HepG2 (cell line): ENCODE data around the gene KRCC1. TPM values are rescaled to one million over a fixed set of nuclear protein-coding genes. Genes with fewer than 3 reads are reported as not detected.

Source experiments
- CENPBD1 ChIP-seq: sonication (generic); formaldehyde crosslinking; IDR thresholded peaks from 2 replicates; pipeline ENCODE4 v1.8.0; 2022; ENCODE audit warnings: missing genetic modification reagents, low read depth, mild to moderate bottlenecking, borderline replicate concordance
- CTCF ChIP-seq: sonication (generic); formaldehyde crosslinking; IDR thresholded peaks from 2 replicates; pipeline ENCODE4 v1.5.0; 2020; ENCODE audit warnings: mild to moderate bottlenecking, missing genetic modification reagents, moderate library complexity
- DMAP1 ChIP-seq: IDR thresholded peaks from 2 replicates; pipeline ENCODE4 v1.6.1; 2016
- ERF ChIP-seq: IDR thresholded peaks from 2 replicates; pipeline ENCODE4 v1.6.1; 2018; ENCODE audit warnings: missing biosample characterization, missing genetic modification reagents
- ETV5 ChIP-seq: IDR thresholded peaks from 2 replicates; pipeline ENCODE4 v1.6.1; 2018; ENCODE audit warnings: missing biosample characterization, missing genetic modification reagents, inconsistent platforms, borderline replicate concordance
- FOXP4 ChIP-seq: sonication (generic); formaldehyde crosslinking; IDR thresholded peaks from 2 replicates; pipeline ENCODE4 v1.4.0; 2020; ENCODE audit warnings: missing genetic modification reagents
- MIER3 ChIP-seq: IDR thresholded peaks from 2 replicates; pipeline ENCODE4 v1.6.1; 2016; ENCODE audit warnings: missing compliant biosample characterization, borderline replicate concordance
- NFKB2 ChIP-seq: sonication (generic); formaldehyde crosslinking; IDR thresholded peaks from 2 replicates; pipeline ENCODE4 v1.4.0; 2020; ENCODE audit warnings: missing genetic modification reagents, borderline replicate concordance
- NR2F1 ChIP-seq, 2 experiments: fragments of 450-650 bp in 1 of 2; formaldehyde crosslinking in 1 of 2; IDR thresholded peaks; 2 replicates each; pipeline versions ENCODE4 v1.5.0 to v1.6.1; 2016 to 2020; ENCODE audit warnings: mild to moderate bottlenecking in 1 of 2, missing compliant biosample characterization in 1 of 2, missing genetic modification reagents in 1 of 2, moderate library complexity in 1 of 2
- STAT6 ChIP-seq: sonication (generic); formaldehyde crosslinking; IDR thresholded peaks from 2 replicates; pipeline ENCODE4 v1.4.0; 2020; ENCODE audit warnings: missing genetic modification reagents, mild to moderate bottlenecking, borderline replicate concordance
- THAP11 ChIP-seq: IDR thresholded peaks from 2 replicates; pipeline ENCODE4 v1.6.1; 2016; ENCODE audit warnings: missing biosample characterization, missing genetic modification reagents
- YEATS2 ChIP-seq: sonication (generic); formaldehyde crosslinking; IDR thresholded peaks from 2 replicates; pipeline ENCODE4 v1.4.0; 2020; ENCODE audit warnings: missing genetic modification reagents, borderline replicate concordance
- ZIK1 ChIP-seq: sonication (generic); formaldehyde crosslinking; IDR thresholded peaks from 2 replicates; pipeline ENCODE4 v1.5.0; 2020; ENCODE audit warnings: mild to moderate bottlenecking, low read depth, missing genetic modification reagents, borderline replicate concordance
- ZMYM4 ChIP-seq: sonication (generic); formaldehyde crosslinking; IDR thresholded peaks from 2 replicates; pipeline ENCODE4 v1.8.1; 2023; ENCODE audit warnings: mild to moderate bottlenecking, missing genetic modification reagents
- ZNF207 ChIP-seq: fragments of 450-650 bp; IDR thresholded peaks from 2 replicates; pipeline ENCODE4 v1.6.1; 2016; ENCODE audit warnings: antibody characterized with exemption, borderline replicate concordance
- ZNF232 ChIP-seq: sonication (generic); formaldehyde crosslinking; IDR thresholded peaks from 2 replicates; pipeline ENCODE4 v1.4.0; 2020; ENCODE audit warnings: missing genetic modification reagents, borderline replicate concordance
- ZNF3 ChIP-seq: IDR thresholded peaks from 2 replicates; pipeline ENCODE4 v1.7.0; 2017; ENCODE audit warnings: inconsistent platforms
- ZNF562 ChIP-seq: sonication (generic); formaldehyde crosslinking; IDR thresholded peaks from 2 replicates; pipeline ENCODE4 v1.8.0; 2022; ENCODE audit warnings: missing genetic modification reagents, borderline replicate concordance
- ZNF800 ChIP-seq: sonication (generic); formaldehyde crosslinking; IDR thresholded peaks from 2 replicates; pipeline ENCODE4 v1.4.0; 2020; ENCODE audit warnings: missing genetic modification reagents
- polyA plus RNA-seq, 8 experiments: library from polyadenylated mRNA; depleted of rRNA in 3 of 8; stranded (reverse) in 7 of 8; unstranded in 1 of 8; fragments of >200 nt; fragmentation: Illumina TruSeq in 4 of 8; extraction: Trizol in 4 of 8; gene quantifications; 2 replicates each; pipeline versions ENCODE4 v1.2.1 to v1.2.3, GENCODE V29; 2011 to 2016; ENCODE audit warnings: low read depth in 4 of 8, missing spikeins in 1 of 8, mixed read lengths in 1 of 8; ENCODE audit not compliant: insufficient read depth in 1 of 8
- total RNA-seq, 5 experiments: library from RNA; depleted of rRNA; stranded (reverse); fragments of >200 nt; fragmentation: Illumina TruSeq; extraction: Trizol; gene quantifications; 2 replicates each; pipeline ENCODE4 v1.2.3, GENCODE V29; 2016; ENCODE audit warnings: low read depth in 1 of 5

The KRCC1 gene
- total and polyA plus RNA-seq, 2 of the 13 experiments (the other 11 are each of a cell fraction or from before 2014, with no cell fraction given): 6.5 to 7.7 TPM

- peak; percentile 11; the same call in 1 of the 2 replicates for TF ChIP-seq FOXP4
- peak; percentile 71; the same call in 1 of the 2 replicates for TF ChIP-seq YEATS2 (CRISPR knock-in tag)
- TF ChIP-seq DMAP1: peak; percentile 80
- TF ChIP-seq THAP11 (CRISPR knock-in tag): peak; percentile 66
- TF ChIP-seq NFKB2: no peak
- TF ChIP-seq ZNF232 (CRISPR knock-in tag): peak; percentile 62
- peak; percentile 67 for TF ChIP-seq ZMYM4 (CRISPR knock-in tag)
- peak; percentile 90 for TF ChIP-seq ERF
- peak in 1 of 2 experiments; percentile 37; a peak in 1 of 4 replicates for TF ChIP-seq NR2F1 (CRISPR knock-in tag; IDR thresholded peaks at IDR 0.05)
- 0 out of 2 replicates have a peak, but pooled peaks have one; percentile 69 for TF ChIP-seq CENPBD1 (CRISPR knock-in tag)
- peak; percentile 98 for TF ChIP-seq STAT6 (CRISPR knock-in tag)
- TF ChIP-seq ZNF562 (CRISPR knock-in tag): 0 out of 2 replicates have a peak, but pooled peaks have one; percentile 19
- peak; percentile 18; the same call in 1 of the 2 replicates for TF ChIP-seq CTCF (CRISPR knock-in tag)
- TF ChIP-seq MIER3: peak; percentile 79; the same call in 1 of the 2 replicates
- peak; percentile 42; the same call in 1 of the 2 replicates for TF ChIP-seq ETV5
- TF ChIP-seq ZNF800 (CRISPR knock-in tag): no peak
- no peak for TF ChIP-seq ZNF207
- TF ChIP-seq ZNF3 (CRISPR knock-in tag): peak; percentile 44; the same call in 1 of the 2 replicates
- TF ChIP-seq ZIK1 (CRISPR knock-in tag): peak; percentile 41; the same call in 1 of the 2 replicates
Observed at GRCh38 chr2:88016086-88016959, 39.3 kb downstream of the KRCC1 start, which contains the start of gene RNU2-63P (continued).
